ENCODE measurements around the gene CCDC13. TPM values are rescaled to one million over a fixed set of nuclear protein-coding genes. Genes with fewer than 3 reads are reported as not detected.

The CCDC13 gene
- total RNA-seq, 1 donor from 2014 or later = 0.20 TPM

- DNase-seq (ENCODE audit: low read depth in 2 of 2) = no peak
Observed at GRCh38 chr3:42752441-42752840, 20.6 kb downstream of the CCDC13 start.

GRCh38 chr3:42751609-42752008 is 21.4 kb downstream of the CCDC13 start:
- peak in 1 of 2 donors; percentile 25 for DNase-seq (ENCODE audit: low read depth in 2 of 2)

DNA sequence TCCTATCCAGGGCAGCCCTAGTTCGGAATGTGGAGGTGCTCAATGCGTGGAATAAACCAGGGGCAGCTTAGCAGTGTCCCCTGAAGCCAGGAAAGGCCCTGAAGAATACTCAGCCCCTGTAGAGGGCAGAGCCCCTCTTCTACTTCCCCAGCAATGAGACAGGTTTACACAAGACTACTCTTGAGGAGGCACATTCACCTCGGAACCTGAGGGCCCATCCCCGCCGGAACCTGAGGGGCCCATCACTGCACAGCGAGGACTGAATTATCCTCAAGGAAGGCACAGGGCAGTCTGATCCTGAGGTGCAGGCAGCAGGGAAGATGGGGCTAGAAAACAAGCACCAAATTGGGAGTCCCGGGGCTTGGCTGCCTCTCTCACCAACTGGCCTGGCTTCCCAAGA is 22.2 kb downstream of the CCDC13 start:
- DNase-seq (ENCODE audit: low read depth in 2 of 2) = no peak

DNA sequence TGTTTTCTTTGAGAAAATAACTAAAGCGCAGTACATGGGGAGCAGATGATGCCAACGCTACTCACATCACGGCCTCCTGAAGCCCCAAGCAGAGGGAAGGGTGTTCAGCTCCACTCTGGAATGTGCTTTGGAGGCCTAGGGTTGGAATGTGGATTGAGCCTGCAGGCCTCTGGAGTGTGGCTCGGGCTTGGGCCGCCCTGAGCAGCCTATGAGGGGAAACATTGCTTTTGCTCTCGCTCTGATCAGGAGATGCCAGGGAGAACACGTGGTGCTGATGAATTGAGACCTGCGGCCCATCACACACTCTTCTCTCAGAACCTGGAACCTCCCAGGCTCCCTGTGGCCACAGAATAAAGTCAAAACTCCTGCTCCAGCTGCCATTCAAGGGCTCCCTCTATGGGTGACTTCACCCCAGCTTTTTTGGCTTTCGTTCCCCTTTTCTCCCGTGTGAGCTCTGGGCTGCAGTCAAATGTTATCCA is 23.3 kb downstream of the CCDC13 start:
- no peak for DNase-seq (ENCODE audit: low read depth in 2 of 2)

GRCh38 chr3:42749025-42749752 is 23.9 kb downstream of the CCDC13 start:
- DNase-seq (ENCODE audit: low read depth in 2 of 2) = no peak

DNA sequence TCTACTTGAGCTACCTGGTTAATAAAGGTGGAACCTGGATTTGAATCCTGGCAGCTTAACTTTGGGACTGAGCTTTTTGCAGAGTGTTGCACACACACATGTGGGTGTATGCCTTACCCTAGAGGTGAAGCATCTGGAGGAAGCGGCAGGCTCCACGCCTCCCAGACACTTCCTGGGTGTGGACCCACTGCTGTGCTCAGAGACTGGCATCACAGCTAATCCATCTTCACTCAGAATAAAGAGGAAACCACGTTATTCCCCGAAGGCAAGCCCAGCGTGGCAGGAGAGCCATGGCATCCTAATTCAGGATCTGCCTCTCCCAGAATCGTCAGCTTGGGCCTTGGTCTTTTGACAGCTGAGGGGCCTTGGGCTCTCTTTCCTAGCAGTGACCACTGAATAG is 25.5 kb downstream of the CCDC13 start:
- DNase-seq (ENCODE audit: low read depth in 2 of 2) = no peak

DNA sequence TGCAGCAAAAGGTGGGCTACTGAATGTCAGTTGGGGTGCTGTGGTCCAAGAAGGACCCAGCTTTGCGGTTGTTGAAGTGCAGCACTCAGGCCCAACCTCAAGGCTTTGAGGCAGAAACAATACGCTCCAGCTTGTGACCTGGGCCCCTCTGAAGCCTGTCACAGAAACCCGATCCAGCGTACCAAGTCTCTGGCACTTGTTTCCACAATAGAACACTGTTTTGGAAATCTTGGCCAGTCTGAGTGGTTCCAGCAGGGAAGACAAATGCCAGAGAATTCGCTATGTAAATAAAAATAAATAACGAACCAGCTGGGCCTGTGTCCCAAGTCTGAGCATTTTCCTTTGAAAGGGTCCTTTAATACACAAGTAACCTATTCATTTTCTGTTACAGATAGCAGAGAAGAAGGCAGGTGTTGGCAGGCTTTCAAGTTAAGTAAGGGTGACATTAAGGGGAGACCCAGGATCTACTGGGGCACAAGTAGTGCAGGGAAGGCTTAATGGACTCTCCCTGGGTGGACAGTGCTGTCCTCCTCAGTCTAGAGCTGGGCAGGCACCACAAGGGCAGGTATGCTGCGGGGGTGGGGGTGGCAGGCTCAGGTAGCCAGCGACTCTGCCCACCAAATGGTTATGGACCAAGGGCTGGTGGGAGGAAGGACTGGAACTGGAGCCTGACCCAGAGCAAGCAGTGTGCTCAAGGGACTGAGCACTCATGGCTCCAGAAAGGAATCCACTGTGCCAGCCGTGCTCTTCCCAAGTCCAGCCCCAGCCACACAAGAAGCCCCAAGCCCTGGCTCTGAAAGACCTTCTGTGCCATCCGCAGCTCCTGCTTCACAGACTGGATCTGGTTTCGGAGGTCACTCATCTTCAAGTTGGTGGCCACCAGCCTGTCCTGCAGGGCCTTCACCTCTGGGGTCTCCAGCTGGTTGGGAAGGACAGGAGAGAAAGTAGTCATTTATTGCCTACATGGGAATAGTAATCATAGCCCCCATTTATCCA is 26.3 kb downstream of the CCDC13 start:
- no peak for DNase-seq (ENCODE audit: low read depth in 2 of 2)

DNA sequence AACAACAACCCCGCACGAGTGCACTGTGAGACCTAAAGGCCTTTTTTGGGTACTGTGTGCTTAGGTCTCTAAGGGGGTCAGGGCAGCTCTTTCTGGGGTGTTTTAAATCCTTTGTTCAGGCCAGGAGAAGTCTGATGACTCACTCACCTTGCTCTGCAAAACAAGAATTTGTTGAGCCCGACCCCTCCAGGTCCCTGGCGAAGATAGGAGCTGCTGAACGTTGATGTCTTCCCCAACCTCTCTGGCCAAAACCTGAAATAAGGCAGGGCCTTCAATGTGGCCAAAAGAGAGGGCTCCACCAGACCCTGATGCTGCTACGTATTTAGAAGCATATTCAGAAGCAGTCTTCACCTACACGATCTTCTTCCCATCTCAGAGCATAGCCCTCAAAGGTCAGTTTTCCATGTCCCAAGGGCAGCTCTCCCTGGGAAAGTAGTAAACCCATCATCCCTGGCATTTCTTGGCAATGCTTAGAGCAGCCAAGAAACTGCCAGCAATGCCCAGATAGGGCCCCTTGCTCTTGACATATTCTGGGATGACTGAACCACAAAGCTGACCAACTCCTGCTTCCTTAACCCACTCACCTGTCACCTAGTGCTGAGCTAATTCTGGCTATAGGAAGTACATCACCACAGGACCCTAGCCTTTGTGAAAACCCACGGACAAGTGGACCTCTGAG is 27.1 kb downstream of the CCDC13 start:
- no peak for DNase-seq (ENCODE audit: low read depth in 2 of 2)

- DNase-seq (ENCODE audit: low read depth in 2 of 2) = no peak
Observed at GRCh38 chr3:42745291-42745745, 27.7 kb downstream of the CCDC13 start.

GRCh38 chr3:42743204-42743995 is 29.7 kb downstream of the CCDC13 start:
- no peak for DNase-seq (ENCODE audit: low read depth in 2 of 2)

DNA sequence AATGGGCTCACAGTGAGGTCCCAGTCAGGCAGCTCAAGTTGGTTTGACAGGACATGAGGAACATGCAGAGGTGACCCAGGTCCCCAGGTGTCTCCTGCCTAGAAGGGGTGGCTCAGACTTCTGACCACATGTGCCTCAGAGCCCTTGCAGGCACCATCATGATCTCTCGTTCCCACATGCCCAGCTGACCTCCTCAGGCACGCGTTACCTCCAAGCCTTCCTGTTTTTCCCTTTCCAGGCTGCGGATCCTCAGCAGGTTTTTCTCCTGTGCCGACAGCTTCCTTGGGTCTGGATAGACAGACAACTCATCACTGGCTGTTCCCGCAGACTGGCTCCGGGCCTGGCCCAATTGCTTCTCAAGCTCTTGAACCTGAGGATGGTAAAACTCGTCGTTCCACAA is 30.4 kb downstream of the CCDC13 start:
- no peak for DNase-seq (ENCODE audit: low read depth in 2 of 2)

GRCh38 chr3:42742259-42742658 is 30.8 kb downstream of the CCDC13 start:
- DNase-seq (ENCODE audit: low read depth in 2 of 2) = no peak

DNA sequence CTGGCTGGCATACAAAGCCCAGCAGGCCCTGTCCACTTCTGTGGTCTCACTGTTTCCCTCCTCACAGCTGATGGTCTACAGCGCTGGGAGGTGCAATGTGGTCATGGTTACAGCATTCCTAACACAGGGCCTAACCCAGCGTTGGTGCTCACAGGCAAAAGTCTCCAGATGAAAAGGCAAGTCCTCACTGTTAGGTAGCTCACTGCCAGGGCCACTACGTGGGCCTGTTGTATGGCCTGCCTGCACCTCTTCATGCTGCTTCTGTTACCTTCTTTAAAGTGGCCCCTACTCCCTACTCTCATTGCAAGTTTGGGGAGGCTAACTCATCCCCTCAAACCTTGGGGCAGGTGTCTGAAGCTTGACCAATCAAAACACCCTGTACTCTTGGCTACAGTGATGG is 31.3 kb downstream of the CCDC13 start:
- no peak for DNase-seq (ENCODE audit: low read depth in 2 of 2)

DNA sequence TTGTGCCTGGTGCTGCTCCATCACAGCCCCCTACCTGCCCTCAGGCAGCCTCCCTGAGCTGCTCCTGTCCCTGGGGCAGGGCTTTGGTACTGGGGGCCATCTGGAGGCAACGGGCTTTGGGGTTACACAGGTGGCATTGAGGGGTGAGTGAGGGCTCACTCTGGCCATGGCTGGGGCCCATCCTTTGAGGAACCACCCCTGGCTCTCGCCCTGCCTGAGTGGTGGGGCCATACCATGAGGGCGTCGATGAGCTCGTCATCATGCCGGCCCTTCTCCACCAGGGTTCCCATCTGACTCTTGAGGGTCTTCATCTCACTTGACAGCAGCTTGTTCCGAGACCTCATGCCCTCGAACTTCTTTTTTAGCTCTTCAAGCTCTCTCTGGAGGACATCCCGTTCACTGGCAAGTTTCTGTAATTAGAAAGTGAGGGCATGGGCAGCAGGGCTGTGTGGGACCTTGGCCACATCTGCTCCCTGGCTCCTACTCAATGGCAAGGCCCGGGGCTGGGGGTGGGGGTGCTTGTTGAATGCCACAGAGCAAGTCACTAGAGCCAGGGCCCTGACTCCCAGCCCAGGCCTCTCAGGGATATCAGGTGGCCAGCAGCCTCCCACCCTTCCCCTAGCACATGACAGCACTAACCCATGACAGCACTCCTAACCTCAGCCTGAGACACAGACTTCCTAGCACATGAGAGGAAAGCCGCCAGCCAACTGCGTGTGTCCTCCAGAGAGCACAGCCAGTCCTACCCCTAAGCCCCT is 33.5 kb downstream of the CCDC13 start:
- DNase-seq (ENCODE audit: low read depth in 2 of 2) = no peak

DNA sequence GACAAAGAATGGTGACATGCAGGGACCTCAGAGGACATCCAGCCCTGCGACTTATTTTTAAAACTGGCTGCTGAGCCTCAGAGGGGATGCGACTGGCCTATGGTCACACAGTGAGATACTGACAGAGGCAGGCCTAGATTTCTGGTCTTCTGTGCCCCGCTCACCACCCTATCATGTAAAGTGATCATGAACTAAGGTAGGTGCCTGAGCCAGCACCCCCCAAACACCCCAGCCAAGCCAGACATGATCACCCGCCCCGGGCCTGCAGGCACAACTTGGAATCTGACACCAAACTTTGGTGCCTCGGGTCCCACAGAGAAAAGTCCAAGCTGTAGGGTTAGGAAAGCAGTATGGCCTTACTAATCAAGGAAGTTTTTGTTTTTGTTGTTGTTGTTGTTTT is 36.5 kb downstream of the CCDC13 start:
- DNase-seq (ENCODE audit: low read depth in 2 of 2) = no peak

DNA sequence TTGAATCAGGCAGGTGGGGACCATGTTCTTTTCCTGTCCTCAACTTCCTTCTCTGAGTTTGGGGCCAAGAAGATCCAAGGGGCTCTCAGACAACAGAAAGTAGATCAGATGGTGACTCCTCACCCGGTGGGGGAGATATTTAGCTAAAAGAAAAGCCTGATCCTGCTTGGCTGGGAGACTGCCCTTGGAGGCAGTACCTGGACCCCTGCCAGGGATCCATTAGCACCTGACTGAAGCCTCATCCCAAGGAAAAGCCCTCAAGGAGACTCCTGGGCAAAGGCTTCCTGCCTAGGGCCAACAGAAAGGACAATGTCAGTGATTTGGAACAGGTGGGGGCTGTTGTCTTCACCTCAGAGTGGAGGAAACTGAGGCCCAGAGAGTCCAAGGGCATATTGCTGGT is 37.0 kb downstream of the CCDC13 start:
- no peak for DNase-seq (ENCODE audit: low read depth in 2 of 2)

DNA sequence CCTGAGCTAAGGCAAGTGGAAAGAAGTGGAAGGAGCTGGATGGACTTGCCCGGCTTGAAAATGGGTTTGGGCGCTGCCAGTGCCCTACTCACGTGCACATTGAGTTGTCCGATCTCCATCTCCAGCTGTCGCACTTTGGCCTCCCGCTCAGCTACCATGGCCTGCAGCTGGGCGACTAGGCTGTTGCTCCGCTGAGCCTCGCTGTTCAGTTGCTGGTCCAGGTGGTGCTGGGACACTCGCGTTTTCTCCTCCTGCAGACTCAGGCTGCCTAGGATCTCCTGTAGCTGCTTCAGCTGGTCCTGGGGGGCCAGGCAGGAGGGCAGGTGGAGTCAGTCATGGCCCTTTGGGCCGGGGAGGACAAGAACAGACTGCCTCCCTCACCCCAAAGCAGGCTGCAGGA is 37.4 kb downstream of the CCDC13 start:
- no peak for DNase-seq (ENCODE audit: low read depth in 2 of 2)

DNA sequence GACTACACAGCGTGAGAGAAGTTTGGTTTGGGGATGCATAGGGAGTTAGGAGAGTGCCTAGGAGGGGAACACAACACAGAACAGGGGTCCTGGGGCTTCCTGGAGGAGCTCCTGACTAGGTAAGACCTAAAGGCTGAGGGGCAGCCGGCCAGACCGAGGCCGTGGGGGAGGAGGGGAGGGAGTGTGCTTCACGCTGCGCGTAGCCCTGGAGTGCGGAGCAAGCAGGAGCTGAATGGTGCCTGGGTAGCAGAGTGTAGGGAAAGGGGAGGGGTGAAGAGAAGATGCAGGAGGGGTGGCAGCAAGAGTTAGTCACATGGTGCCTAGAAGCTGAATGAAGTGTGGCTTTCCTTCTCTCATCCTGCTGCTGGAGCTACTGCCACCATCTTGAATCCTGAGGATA is 38.0 kb downstream of the CCDC13 start:
- DNase-seq (ENCODE audit: low read depth in 2 of 2) = no peak

DNA sequence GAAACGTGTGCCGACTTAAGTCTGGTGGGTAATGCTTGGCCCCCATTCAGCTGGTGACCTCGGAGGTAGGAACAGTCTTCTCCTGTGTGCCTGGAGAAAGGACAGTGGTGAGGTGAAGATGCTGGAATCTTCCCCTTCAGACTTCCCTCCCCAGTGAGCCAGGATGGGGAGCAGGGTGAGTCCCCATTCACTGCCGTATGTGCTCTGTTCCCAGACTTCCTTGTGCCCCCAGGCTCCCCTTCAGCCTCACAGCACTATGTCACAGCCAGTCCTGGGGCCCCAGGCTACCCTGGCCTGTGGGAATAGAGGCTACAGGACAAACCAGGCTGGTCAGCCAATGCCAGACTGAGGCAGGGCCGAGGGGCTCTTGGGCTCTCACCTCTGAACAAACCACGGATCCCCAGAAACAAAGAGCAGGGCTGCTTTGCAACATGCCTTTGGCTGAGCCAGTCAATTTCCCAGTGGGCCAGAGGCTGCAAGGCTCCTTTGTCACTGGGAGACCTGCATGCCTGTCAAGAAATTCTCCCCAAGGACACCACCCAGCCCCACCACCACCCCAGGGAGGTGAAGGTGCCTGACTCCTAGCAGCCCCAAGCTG is 38.7 kb downstream of the CCDC13 start:
- no peak for DNase-seq (ENCODE audit: low read depth in 2 of 2)

Measured in lung microvascular endothelial cell (primary cell).